Endothelial cell of umbilical vein (primary cell): ENCODE measurements around the gene ZNF282. TPM values are rescaled to one million over a fixed set of nuclear protein-coding genes. Genes with fewer than 3 reads are reported as not detected.

Experiments used
- BruUV-seq: library from RNA; stranded (reverse); fragments of 400-500 nt; replicated peaks from 2 replicates; lab custom pipeline; 2021; lab: Mats Ljungman, UMichigan
- CTCF ChIA-PET: fragments of 300-600, 350-600 bp; sonication (Branson Sonifier 250); formaldehyde crosslinking; loops from one replicate; lab custom pipeline; 2021; ENCODE audit warnings: antibody characterized with exemption, inconsistent platforms; lab: Charles Lee
- POLR2A ChIA-PET: fragments of 300-600, 350-600 bp; sonication (Branson Sonifier 250); formaldehyde crosslinking; loops from one replicate; lab custom pipeline; 2021; ENCODE audit warnings: antibody characterized with exemption, inconsistent platforms; lab: Charles Lee
- DNase-seq: peaks from one replicate; pipeline ENCODE4 v3.0.0-alpha.2; 2011; ENCODE audit warnings: low read depth, low spot score
- FAIRE-seq: peaks from 2 replicates; lab custom pipeline; 2011; peaks lifted over from hg19 to GRCh38; lab: Jason Lieb, UNC
- H2AFZ ChIP-seq: 2 replicates; pipeline ENCODE4 v1.6.0; 2012; ENCODE audit warnings: low read depth, low read length, control low read depth, inconsistent platforms
- H3K27ac ChIP-seq: 2 replicates; pipeline ENCODE4 v1.5.1; 2011; ENCODE audit warnings: low read depth, mild to moderate bottlenecking, control low read depth, low read length, moderate library complexity; ENCODE audit not compliant: insufficient read depth
- H3K27me3 ChIP-seq, 2 experiments: 2 replicates each; pipeline versions ENCODE4 v1.6.0 to v1.6.1; 2011; ENCODE audit warnings: low read length in 2 of 2, mixed read lengths in 1 of 2; ENCODE audit not compliant: control insufficient read depth in 2 of 2, insufficient read depth in 2 of 2
- H3K36me3 ChIP-seq, 2 experiments: 2 replicates in 1 of 2; 3 replicates in 1 of 2; pipeline ENCODE4 v1.5.1; 2011; ENCODE audit warnings: low read length in 2 of 2, mild to moderate bottlenecking in 1 of 2, moderate library complexity in 1 of 2; ENCODE audit not compliant: control insufficient read depth in 2 of 2, insufficient read depth in 2 of 2; ENCODE audit errors: extremely low read depth in 1 of 2
- H3K4me1 ChIP-seq: 3 replicates; pipeline ENCODE4 v1.5.1; 2011; ENCODE audit warnings: mild to moderate bottlenecking, low read length; ENCODE audit not compliant: control insufficient read depth, insufficient read depth; ENCODE audit errors: extremely low read depth
- H3K4me2 ChIP-seq: 2 replicates; pipeline ENCODE4 v1.6.1; 2011; ENCODE audit warnings: low read length, control low read depth, mixed read lengths; ENCODE audit not compliant: insufficient read depth
- H3K4me3 ChIP-seq, 3 experiments: fragments of 200-600 bp in 1 of 3; sonication (generic), shearing (Covaris generic) in 1 of 3; replicated peaks in 1 of 3; 2 replicates each; pipeline ENCODE4 v1.5.1; 2011 to 2016; ENCODE audit warnings: control low read depth in 3 of 3, low read length in 3 of 3, mild to moderate bottlenecking in 2 of 3, inconsistent platforms in 1 of 3, low read depth in 1 of 3, moderate library complexity in 1 of 3; ENCODE audit not compliant: insufficient read depth in 1 of 3
- H3K79me2 ChIP-seq: 2 replicates; pipeline ENCODE4 v1.6.0; 2012; ENCODE audit warnings: low read length, inconsistent platforms; ENCODE audit not compliant: control insufficient read depth, insufficient read depth
- H3K9ac ChIP-seq: replicated peaks from 2 replicates; pipeline ENCODE3; 2011; ENCODE audit warnings: low read length, control low read depth; ENCODE audit not compliant: insufficient read depth; ENCODE audit errors: extremely low read depth
- H3K9me1 ChIP-seq: replicated peaks from 3 replicates; pipeline ENCODE4 v1.6.0; 2011; ENCODE audit warnings: mild to moderate bottlenecking, low read length; ENCODE audit not compliant: control insufficient read depth, insufficient read depth; ENCODE audit errors: extremely low read depth
- H3K9me3 ChIP-seq: replicated peaks from 2 replicates; pipeline ENCODE4 v1.5.1; 2012; ENCODE audit warnings: low read length, inconsistent platforms; ENCODE audit not compliant: control insufficient read depth, insufficient read depth
- H4K20me1 ChIP-seq: replicated peaks from 2 replicates; pipeline ENCODE3; 2011; ENCODE audit warnings: mild to moderate bottlenecking, low read length; ENCODE audit not compliant: control insufficient read depth, insufficient read depth; ENCODE audit errors: extremely low read depth
- CTCF ChIP-seq, 2 donors: IDR thresholded peaks; 1 replicate in 1 of 2; 2 replicates in 1 of 2; pipeline ENCODE4 v1.5.1; 2011; ENCODE audit warnings: low read length in 2 of 2, mild to moderate bottlenecking in 2 of 2, moderate library complexity in 2 of 2, control low read depth in 1 of 2, inconsistent platforms in 1 of 2, low read depth in 1 of 2; ENCODE audit not compliant: insufficient read depth in 1 of 2; ENCODE audit errors: extremely low read depth in 1 of 2
- FOS ChIP-seq: IDR thresholded peaks from 2 replicates; pipeline ENCODE4 v1.6.1; 2011; ENCODE audit warnings: mild to moderate bottlenecking, low read length, moderate library complexity, borderline replicate concordance; ENCODE audit not compliant: insufficient read depth
- JUN ChIP-seq: IDR thresholded peaks from 2 replicates; pipeline ENCODE4 v1.6.1; 2011; ENCODE audit warnings: borderline replicate concordance, low read depth; ENCODE audit not compliant: insufficient read length, insufficient read depth
- POLR2A ChIP-seq: IDR thresholded peaks from 2 replicates; pipeline ENCODE4 v1.6.1; 2012; ENCODE audit warnings: low read depth, mild to moderate bottlenecking, control low read depth, low read length
- POLR2AphosphoS5 ChIP-seq: IDR thresholded peaks from 2 replicates; pipeline ENCODE4 v1.6.1; 2012; ENCODE audit warnings: low read depth, mild to moderate bottlenecking, control low read depth, low read length, moderate library complexity; ENCODE audit not compliant: insufficient read depth
- dilution Hi-C: fragments of 300-500 bp; cut with MboI; formaldehyde crosslinking; loops from one replicate; pipeline ENCODE4 v1.15.0; 2019; ENCODE audit warnings: low sequenced_read_pairs; ENCODE audit not compliant: extremely low pct_ligation_motif_present
- intact Hi-C: fragments of 100-400 bp; cut with micrococcal nuclease; formaldehyde crosslinking; loops from one replicate; pipeline ENCODE4 v1.10.0; 2022
- polyA plus RNA-seq, 4 experiments: library from polyadenylated mRNA; depleted of rRNA in 3 of 4; stranded (reverse) in 3 of 4; unstranded in 1 of 4; fragments of >200 nt; gene quantifications; 2 replicates each; pipeline versions ENCODE4 v1.2.1 to v1.2.3, GENCODE V29; 2011 to 2012; ENCODE audit warnings: missing spikeins in 1 of 4
- total RNA-seq: library from RNA; stranded (reverse); gene quantifications from 2 replicates; pipeline ENCODE4 v1.2.3, GENCODE V29; 2021
- TF ChIP-seq, protein P1 (sequence below): IDR thresholded peaks from 2 replicates; pipeline ENCODE4 v1.6.1; 2011; ENCODE audit not compliant: insufficient read depth, insufficient read length

ZNF282 gene
- total and polyA plus RNA-seq, 2 donors (not counting 3 experiments of a cell fraction or from before 2014, with no cell fraction given): 20.0 to 34.4 TPM

- Histone ChIP-seq H3K79me2 (peaks cover 33% of the 10 kb centered on the region), H3K4me1 (peaks cover 6% of the 10 kb centered on the region), H3K9ac (no peak overlapping the region), H4K20me1 (peaks cover 5% of the 10 kb centered on the region), H3K4me3 (no peak overlapping the region), H3K4me2 (no peak overlapping the region), H3K9me1 (peaks cover 3% of the 10 kb centered on the region), H3K9me3 (no peaks in the 10 kb centered on the region), H2AFZ (no peak overlapping the region), H3K27me3 (no peaks in the 10 kb centered on the region), H3K27ac (no peak overlapping the region), H3K36me3 (peaks cover 0 to 2% of the 10 kb centered on the region in 2 experiments)
- intact Hi-C loops: no loop called here
- CTCF ChIA-PET: no interaction called here
- FAIRE-seq (no peak), DNase-seq (no peak)
- TF ChIP-seq, protein P1, sequence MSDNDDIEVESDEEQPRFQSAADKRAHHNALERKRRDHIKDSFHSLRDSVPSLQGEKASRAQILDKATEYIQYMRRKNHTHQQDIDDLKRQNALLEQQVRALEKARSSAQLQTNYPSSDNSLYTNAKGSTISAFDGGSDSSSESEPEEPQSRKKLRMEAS: no peak
- TF ChIP-seq JUN (no peak), FOS (no peak), POLR2AphosphoS5 (no peak), CTCF (IDR thresholded peaks at IDR 0.05; ENCODE audit: extremely low read depth in 1 of 2, insufficient read depth in 1 of 2, low read depth in 1 of 2, low read length in 2 of 2) (no peak)
- POLR2A ChIA-PET: no interaction called here
- no TSS peak for BruUV-seq
- dilution Hi-C loops: no loop called here
These were observed 49.9 kb downstream of the ZNF282 start for GRCh38 chr7:149245244-149245643.

DNA sequence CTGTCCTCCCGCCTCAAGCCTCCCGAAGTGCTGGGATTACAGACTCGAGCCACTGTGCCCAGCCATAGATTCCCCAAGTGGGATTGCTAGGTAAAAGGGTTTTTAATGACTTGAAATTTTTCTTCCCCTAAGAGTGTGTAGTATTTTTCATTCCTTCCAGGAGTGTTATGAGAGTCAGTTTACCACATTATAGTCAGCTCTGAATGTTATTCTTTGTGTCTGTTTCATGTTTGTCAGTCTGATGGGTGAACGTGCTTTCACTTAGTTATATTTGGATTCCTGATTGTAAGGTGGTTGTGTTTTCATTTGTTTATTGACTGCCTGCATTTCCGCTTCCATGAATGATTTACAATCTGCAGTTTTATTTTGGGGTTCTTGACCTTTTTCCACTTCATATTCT is 50.4 kb downstream of the ZNF282 start:
- H3K9me3 ChIP-seq: no peaks in the 10 kb centered on the region
- intact Hi-C loops (no loop called here), dilution Hi-C loops (no loop called here)
- H3K4me2 ChIP-seq: no peak overlapping the region
- no peaks in the 10 kb centered on the region for H3K27me3 ChIP-seq
- H3K4me1 ChIP-seq: peaks cover under 1% of the 10 kb centered on the region
- ChIA-PET CTCF (no interaction called here), POLR2A (no interaction called here)
- peaks cover 2 to 6% of the 10 kb centered on the region in 2 experiments for H3K36me3 ChIP-seq
- no peak overlapping the region for H3K27ac ChIP-seq
- peaks cover 5% of the 10 kb centered on the region for H4K20me1 ChIP-seq
- no peak overlapping the region for H2AFZ ChIP-seq
- H3K9me1 ChIP-seq: no peaks in the 10 kb centered on the region
- TF ChIP-seq POLR2A: no peak
- peaks cover 28% of the 10 kb centered on the region for H3K79me2 ChIP-seq
- FAIRE-seq: no peak
- no peak overlapping the region for H3K9ac ChIP-seq
- DNase-seq: no peak
- no TSS peak for BruUV-seq
- H3K4me3 ChIP-seq: no peak overlapping the region
